Measurements from ENCODE around the gene CFAP43.

Gene CFAP43

GRCh38 chr10:104231784-104232612 is at the start of gene CFAP43:
Gene CFAP43 (minus strand): TSS chr10:104232364. CDS start chr10:104232246, 118 bp downstream.
- Mint-ChIP-seq H3K36me3 (no peaks in the 10 kb centered on the region), H3K4me3 (peak within 1 kb of the TSS; percentile 88), H3K27ac (peak within 1 kb of the TSS; percentile 0), H3K27me3 (peaks cover 5% of the 10 kb centered on the region), H3K9me3 (ENCODE audit: low read depth) (peaks cover 4% of the 10 kb centered on the region), H3K4me1 (ENCODE audit: low read depth) (peaks cover 11% of the 10 kb centered on the region)

DNA sequence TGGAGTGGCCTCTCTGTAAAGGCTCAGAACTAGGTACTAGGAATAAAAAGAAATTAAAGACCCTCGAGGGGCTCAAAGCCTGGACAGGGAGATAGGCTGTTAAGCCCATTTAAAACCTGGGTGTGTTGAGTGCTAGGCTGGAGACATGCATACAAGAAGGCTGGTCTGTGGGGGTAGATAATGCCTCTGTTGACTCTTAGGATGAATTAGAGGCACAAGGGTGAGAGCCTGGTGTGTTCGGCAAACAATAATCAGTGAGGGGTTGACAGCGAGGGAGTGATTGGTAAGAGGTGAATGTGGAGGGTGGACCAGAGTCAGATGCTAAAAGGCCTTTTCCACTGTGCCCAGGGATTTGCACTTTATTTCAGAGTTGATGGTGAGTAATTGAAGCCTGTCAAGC is 49.5 kb upstream of the CFAP43 start:
- no peak overlapping the region for H3K27ac Mint-ChIP-seq
- peaks cover 2% of the 10 kb centered on the region for H3K27me3 Mint-ChIP-seq
- peaks cover 2% of the 10 kb centered on the region for H3K36me3 Mint-ChIP-seq
- no peaks in the 10 kb centered on the region for H3K9me3 Mint-ChIP-seq (ENCODE audit: low read depth)
- H3K4me3 Mint-ChIP-seq, result no peak overlapping the region
- no peaks in the 10 kb centered on the region for H3K4me1 Mint-ChIP-seq (ENCODE audit: low read depth)

DNA sequence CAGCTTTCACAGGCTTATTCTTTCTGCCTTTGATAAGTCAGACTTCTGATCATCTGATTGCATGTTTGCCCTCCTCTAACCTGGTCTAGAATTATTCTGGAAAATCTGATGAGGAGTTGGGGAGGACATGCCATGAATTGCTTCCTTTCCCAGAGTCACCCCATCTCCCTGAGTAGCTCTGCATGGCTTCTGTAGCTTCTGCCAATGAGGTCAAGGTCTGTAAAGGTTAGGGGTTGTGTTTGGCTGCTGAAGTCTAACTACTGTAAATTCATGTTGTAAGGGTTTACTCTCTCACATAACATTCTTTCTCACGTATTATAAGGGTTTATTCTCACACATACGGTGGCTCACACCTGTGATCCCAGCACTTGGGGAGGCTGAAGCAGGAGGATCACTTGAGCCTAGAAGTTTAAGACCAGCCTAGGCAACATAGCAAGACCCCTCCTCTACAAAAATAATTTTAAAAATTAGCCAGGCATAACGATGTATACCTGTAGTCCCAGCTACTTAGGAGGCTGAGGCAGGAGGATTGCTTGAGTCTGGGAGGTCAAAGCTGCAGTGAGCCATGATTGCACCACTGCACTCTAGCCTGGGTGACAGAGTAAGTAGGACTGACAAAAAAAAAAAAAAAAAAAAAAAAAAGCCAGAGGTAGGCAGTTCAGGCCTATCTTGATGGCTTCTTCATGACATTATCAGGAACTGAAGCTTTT is 47.5 kb upstream of the CFAP43 start:
- Mint-ChIP-seq H3K36me3 (peaks cover 2% of the 10 kb centered on the region), H3K27me3 (peaks cover 4% of the 10 kb centered on the region), H3K9me3 (ENCODE audit: low read depth) (no peaks in the 10 kb centered on the region)

DNA sequence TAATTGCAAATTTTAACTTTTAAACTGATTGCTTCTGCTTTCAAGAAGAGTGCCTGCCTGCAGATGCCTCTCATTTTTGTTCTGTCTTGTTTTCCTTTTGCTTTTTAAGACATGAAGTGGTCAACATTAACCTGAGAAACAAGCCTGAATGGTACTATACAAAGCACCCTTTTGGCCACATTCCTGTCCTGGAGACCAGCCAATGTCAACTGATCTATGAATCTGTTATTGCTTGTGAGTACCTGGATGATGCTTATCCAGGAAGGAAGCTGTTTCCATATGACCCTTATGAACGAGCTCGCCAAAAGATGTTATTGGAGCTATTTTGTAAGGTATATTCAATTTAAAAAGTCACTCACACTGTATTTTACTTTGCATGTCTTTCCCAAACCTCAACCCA is 45.6 kb upstream of the CFAP43 start:
- peaks cover 3% of the 10 kb centered on the region for H3K4me1 Mint-ChIP-seq (ENCODE audit: low read depth)
- H3K27me3 Mint-ChIP-seq, result peaks cover 4% of the 10 kb centered on the region
- no peak overlapping the region for H3K4me3 Mint-ChIP-seq
- H3K9me3 Mint-ChIP-seq (ENCODE audit: low read depth), result no peaks in the 10 kb centered on the region
- H3K36me3 Mint-ChIP-seq, result peaks cover 2% of the 10 kb centered on the region
- no peak overlapping the region for H3K27ac Mint-ChIP-seq

More for the DNA sequence above, 47.5 kb upstream of the CFAP43 start:
- no peak overlapping the region for H3K27ac Mint-ChIP-seq
- no peaks in the 10 kb centered on the region for H3K4me1 Mint-ChIP-seq (ENCODE audit: low read depth)
- no peak overlapping the region for H3K4me3 Mint-ChIP-seq

DNA sequence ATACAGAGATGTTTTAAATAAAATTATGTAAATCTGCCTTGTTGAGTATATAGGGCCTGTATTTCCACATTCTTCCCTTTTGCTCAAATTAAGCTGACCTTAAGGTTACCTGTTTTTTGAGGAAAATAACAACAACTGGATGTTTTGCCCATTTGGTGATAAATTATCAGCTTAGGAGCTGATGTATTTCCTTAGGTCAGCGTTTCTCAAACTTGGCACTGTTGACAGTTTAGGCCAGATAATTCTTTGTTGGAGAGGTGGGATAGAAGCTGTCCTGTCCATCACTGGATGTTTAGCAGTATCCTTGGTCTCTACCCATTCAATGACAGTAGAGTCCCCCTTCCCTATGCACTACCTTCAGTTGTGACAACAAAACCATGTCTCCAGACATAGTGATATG is 44.0 kb upstream of the CFAP43 start:
- Mint-ChIP-seq H3K36me3 (no peaks in the 10 kb centered on the region), H3K27me3 (peaks cover 4% of the 10 kb centered on the region), H3K4me1 (ENCODE audit: low read depth) (peaks cover 3% of the 10 kb centered on the region), H3K9me3 (ENCODE audit: low read depth) (no peaks in the 10 kb centered on the region), H3K4me3 (no peak overlapping the region), H3K27ac (no peak overlapping the region)

DNA sequence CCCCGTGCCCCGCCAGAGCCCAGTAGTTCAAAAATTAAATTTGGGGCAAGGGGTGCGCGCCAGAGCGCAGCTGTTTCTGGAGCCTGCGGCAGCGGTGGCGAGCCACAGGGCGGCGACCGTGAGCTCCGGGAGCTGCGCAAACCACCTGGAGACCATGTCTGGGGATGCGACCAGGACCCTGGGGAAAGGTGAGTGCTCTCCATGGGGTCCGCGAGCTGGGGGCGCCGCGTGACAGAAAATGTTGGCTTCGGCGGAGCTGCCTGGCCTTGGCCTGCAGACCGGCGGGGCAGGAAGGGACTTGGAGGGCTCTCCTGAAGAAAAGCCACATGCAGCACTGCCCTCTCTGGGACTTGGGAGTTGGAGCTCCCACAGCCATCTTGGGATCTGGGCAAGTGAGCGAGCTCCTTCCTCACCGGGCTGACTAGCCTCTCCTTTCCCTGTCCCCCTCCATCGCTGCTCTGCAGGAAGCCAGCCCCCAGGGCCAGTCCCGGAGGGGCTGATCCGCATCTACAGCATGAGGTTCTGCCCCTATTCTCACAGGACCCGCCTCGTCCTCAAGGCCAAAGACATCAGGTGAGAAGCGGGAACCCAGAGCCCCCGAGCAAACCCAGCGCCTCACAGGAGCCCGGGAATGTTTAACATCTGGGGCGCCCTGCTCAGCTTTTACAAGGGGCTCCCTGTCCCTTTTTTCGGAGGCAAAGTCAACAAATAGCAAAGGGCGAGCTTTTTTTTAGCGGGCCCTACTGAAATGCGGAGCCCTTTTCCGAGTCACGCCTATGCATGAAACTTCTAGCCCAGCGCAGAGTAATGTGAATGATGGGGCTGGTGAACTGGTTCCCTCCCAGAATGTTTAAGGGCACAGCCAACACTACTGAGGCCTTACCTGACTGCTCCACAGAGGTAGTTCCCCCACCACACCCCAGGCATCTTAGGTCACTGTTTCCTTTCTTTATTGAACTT is 42.9 kb upstream of the CFAP43 start:
- H3K4me1 Mint-ChIP-seq (ENCODE audit: low read depth), result peaks cover 4% of the 10 kb centered on the region
- no peak overlapping the region for H3K27ac Mint-ChIP-seq
- no peaks in the 10 kb centered on the region for H3K9me3 Mint-ChIP-seq (ENCODE audit: low read depth)
- no peaks in the 10 kb centered on the region for H3K36me3 Mint-ChIP-seq
- H3K4me3 Mint-ChIP-seq, result peak overlapping the region; percentile 27
- peaks cover 4% of the 10 kb centered on the region for H3K27me3 Mint-ChIP-seq

GRCh38 chr10:104273899-104274575 is 41.9 kb upstream of the CFAP43 start:
- Mint-ChIP-seq H3K27ac (no peak overlapping the region), H3K9me3 (ENCODE audit: low read depth) (no peaks in the 10 kb centered on the region), H3K4me3 (no peak overlapping the region), H3K36me3 (no peaks in the 10 kb centered on the region), H3K4me1 (ENCODE audit: low read depth) (peaks cover 9% of the 10 kb centered on the region), H3K27me3 (peaks cover 4% of the 10 kb centered on the region)

GRCh38 chr10:104273286-104273685 is 41.1 kb upstream of the CFAP43 start:
- Mint-ChIP-seq H3K4me1 (ENCODE audit: low read depth) (peaks cover 10% of the 10 kb centered on the region), H3K36me3 (no peaks in the 10 kb centered on the region), H3K9me3 (ENCODE audit: low read depth) (no peaks in the 10 kb centered on the region), H3K4me3 (no peak overlapping the region), H3K27ac (no peak overlapping the region), H3K27me3 (peaks cover 2% of the 10 kb centered on the region)

DNA sequence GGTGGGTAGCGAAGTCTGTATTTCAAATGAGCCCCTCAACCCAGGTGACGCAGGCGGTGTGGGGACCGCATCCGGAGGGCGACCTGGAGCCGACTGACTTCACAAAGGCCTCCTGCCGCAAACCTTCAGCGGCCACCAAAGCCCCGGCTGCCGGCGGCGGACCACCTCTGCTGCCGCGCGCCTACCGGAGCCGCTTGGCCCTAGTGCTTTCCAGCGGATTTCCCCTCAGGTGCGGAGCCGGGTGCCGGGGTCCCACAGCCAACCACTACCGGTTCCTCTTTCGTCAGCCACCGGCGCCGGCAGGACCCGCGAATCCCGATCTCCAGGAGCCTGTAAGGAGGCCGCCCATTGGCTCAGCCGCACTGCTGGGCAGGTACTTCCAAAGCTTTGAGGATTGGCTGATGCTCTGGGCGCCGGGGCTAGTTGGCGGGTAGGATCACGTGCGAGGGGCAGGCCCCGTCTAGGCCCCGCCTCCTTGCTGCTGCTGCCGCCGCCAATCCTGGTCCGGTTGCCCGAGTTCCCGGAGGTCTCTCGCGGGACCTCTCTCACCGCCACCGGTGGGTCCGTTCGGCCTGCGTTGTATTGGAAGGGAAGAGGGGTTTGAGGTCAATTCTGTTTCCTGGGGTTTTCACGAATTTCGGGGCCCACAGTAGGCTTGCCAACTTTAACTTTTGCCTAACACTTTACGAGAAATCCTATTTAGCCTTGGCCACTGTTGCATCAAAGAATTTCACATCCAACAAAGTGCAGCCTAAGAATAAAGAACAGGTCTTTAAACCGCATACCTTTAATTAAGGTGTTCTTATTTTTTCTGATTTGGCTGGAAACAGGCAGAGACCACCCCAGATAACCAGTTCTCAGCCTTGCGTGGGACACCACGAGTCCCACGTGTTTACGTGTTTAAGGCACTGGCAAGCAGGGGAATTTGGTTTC is 36.8 kb upstream of the CFAP43 start, which contains the start of gene GSTO2:
GSTO2 (plus strand) TSS at position 472 of the 933 bp plus-strand sequence. CDS start 5,732 bp downstream, outside the sequence.
- H3K27ac Mint-ChIP-seq, result peak within 1 kb of the TSS; percentile 93
- peaks cover 21% of the 10 kb centered on the region for H3K36me3 Mint-ChIP-seq
- peaks cover 44% of the 10 kb centered on the region for H3K4me1 Mint-ChIP-seq (ENCODE audit: low read depth)
- H3K9me3 Mint-ChIP-seq (ENCODE audit: low read depth), result no peaks in the 10 kb centered on the region
- H3K4me3 Mint-ChIP-seq, result peak within 1 kb of the TSS; percentile 91
- H3K27me3 Mint-ChIP-seq, result no peaks in the 10 kb centered on the region

DNA sequence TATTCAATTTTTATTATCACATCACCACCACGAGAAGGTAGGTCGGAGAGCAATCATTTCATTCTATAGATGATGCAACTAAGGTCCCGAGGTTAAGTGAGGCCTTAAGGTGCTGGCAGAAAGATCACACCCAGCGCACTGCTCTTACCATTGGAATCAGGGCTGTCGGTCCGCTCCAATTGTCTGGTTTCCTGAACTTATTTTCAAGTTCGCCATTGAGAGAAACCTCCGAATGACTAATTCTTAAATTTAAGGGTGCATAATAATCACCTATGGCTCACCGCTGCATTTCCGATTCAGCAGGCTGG is 36.2 kb upstream of the CFAP43 start:
- Mint-ChIP-seq H3K27ac (peak overlapping the region; percentile 93), H3K4me3 (peak overlapping the region; percentile 91), H3K4me1 (ENCODE audit: low read depth) (peaks cover 50% of the 10 kb centered on the region), H3K9me3 (ENCODE audit: low read depth) (no peaks in the 10 kb centered on the region), H3K27me3 (no peaks in the 10 kb centered on the region), H3K36me3 (peaks cover 23% of the 10 kb centered on the region)

DNA sequence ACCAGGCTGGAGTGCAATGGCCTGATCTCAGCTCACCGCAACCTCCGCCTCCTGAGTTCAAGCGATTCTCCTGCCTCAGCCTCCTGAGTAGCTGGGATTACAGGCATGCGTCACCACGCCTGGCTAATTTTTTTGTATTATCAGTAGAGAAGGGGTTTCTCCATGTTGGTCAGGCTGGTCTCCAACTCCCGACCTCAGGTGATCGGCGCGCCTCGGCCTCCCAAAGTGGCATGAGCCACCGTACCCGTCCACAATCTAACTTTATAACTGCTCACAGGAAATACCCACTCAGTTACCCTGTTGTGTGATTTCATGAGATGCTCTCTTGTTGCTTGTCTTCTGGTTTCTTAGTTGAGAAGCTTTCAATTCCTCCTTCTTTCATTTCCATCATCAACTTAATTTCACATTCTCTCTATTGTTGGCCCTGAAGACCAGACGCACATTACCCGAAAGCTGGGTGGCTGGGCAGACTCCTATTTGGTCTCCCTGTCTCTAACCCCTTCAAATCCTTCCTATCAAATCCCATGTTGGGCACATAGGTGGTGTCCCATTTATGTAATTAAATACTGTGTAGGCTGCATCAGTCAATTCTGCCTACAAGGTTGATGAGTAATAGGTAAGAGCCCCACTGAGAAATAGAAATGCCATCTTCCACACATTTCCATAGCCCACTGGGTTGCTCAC is 35.7 kb upstream of the CFAP43 start:
- no peaks in the 10 kb centered on the region for H3K27me3 Mint-ChIP-seq
- H3K4me1 Mint-ChIP-seq (ENCODE audit: low read depth), result peaks cover 54% of the 10 kb centered on the region
- peaks cover 23% of the 10 kb centered on the region for H3K36me3 Mint-ChIP-seq
- peak overlapping the region; percentile 93 for H3K27ac Mint-ChIP-seq
- H3K4me3 Mint-ChIP-seq, result peak overlapping the region; percentile 91
- H3K9me3 Mint-ChIP-seq (ENCODE audit: low read depth), result no peaks in the 10 kb centered on the region

DNA sequence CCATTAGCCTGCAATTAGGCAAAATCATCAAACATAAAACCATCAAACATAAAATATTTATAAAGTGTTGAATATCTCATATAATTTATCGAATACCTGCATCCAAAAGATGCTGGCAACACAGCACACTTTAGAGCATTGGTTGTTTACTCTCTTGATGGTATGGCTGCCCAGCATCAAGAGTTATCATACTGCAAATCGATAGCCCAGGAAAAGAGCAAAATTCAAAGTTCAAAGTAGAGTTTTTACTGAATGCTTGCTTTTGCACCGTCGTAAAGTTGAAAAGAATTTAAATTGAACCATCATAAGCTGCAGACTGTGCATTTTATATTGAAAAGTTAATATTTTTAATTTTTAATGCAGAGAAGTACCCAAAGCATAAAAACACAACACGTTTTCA is 32.6 kb upstream of the CFAP43 start:
- Mint-ChIP-seq H3K4me1 (ENCODE audit: low read depth) (peaks cover 79% of the 10 kb centered on the region), H3K4me3 (no peak overlapping the region), H3K36me3 (peaks cover 33% of the 10 kb centered on the region), H3K27me3 (no peaks in the 10 kb centered on the region), H3K9me3 (ENCODE audit: low read depth) (no peaks in the 10 kb centered on the region), H3K27ac (no peak overlapping the region)

DNA sequence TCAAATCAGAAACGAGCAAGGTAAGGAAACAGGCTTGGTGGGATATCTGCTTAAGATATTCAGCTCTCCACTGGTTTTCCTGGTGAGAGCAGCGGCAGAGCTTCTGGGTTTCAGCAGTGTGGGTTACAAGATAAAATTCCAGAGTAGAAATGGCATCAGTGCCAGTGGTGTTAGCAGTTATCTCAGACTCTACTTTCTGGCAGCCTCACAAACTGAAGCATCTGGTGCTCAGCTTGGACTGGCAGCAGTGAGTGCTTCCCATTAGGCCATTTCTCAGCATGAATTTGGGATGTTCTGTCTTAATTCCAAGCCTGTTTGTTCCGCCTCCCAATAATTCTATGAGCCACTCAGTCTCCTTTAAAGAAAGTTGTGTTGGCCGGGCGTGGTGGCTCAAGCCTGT is 29.9 kb upstream of the CFAP43 start:
- Mint-ChIP-seq H3K9me3 (ENCODE audit: low read depth) (no peaks in the 10 kb centered on the region), H3K27ac (peak overlapping the region; percentile 87), H3K4me1 (ENCODE audit: low read depth) (peaks cover 87% of the 10 kb centered on the region), H3K4me3 (peak overlapping the region; percentile 77), H3K36me3 (peaks cover 34% of the 10 kb centered on the region), H3K27me3 (no peaks in the 10 kb centered on the region)

Measured in activated naive CD8-positive, alpha-beta T cell (primary cell).